HPDE6-E6E7 (cell line): Measurements from ENCODE around the gene ZRANB1.
A peak's percentile ranks its signal among the peaks of the same experiment; 100 is the strongest.

Source experiments
- DNase-seq: peaks from one replicate; pipeline ENCODE4 v3.0.0; 2011; ENCODE audit warnings: missing footprints; ENCODE audit errors: extremely low spot score

Gene ZRANB1

DNA sequence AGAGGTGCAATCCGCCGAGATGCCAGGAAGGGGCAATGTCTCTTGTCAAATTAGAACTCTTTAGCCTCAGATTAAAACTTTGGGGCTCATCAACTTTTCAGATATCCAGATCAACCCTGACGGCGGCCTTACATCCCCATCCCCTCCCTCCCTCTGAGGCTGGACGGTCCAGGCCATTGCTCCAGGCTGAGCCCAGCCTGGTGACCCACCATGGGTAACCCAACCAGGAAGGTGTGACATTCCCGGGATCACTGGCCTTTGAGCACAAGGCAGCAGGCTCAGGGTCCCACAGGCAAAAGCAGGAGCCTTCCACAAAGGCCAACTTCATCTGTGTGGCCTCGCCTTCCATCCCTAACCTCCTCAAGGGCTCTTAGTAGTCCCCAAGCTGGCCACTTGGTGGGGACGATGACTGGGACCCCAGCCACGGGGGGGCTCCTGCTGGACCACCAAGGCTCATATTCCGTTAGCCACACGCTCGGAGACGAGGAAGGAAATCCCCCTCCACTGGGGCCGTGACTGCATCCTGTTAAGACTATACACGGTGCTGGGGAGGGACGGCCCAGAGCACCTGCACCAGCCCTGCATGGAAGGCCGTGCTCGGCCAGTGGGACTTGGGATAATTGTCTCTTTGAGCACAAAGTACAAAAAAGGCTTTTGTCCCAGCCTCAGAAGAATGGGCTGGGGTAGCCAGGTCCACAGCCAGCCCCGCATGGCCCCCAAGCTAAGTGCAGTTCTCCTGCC, 62.8 kb downstream of the ZRANB1 start:
- no peak for DNase-seq

DNA sequence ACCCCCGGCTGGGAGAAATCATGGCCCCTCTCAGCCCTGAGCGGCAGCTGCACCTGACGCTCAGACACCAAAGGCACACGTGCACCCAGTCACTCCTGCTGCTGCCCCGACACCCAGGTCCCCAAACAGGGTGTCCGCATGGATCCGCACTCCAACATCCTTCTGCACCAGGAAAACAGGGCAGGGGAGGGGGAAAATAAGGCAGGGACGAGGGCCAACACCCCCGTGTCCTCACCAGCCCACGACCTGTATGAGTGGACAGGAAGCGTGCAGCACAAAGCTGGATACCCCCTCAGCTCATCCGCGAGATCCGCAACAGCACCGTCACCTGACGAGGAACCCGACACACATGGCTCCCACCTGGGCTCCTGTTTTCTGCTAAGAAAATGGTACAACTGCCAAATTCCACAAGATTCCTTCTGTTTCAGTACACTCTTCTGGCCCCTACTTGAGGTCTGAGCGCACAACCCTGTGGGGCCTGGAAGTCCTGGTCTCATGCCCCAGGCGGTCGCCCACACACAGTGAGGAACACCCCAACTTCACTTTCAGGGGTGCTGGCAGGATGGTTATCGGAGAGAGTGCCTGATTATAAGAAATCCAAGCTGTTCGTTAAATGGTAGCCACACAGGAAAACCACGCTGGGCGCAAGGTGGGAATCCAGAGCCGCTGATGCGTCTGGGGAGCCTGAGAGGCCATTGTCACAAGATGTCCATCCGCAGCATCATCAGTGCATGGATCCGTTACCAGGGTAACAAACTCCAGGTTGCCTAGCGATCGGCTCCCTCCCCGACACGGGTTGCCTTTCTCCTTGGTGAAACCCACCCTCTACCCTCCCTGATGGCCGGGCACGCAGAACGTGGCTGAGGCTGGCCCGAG, 63.6 kb downstream of the ZRANB1 start:
- DNase-seq = no peak

DNA sequence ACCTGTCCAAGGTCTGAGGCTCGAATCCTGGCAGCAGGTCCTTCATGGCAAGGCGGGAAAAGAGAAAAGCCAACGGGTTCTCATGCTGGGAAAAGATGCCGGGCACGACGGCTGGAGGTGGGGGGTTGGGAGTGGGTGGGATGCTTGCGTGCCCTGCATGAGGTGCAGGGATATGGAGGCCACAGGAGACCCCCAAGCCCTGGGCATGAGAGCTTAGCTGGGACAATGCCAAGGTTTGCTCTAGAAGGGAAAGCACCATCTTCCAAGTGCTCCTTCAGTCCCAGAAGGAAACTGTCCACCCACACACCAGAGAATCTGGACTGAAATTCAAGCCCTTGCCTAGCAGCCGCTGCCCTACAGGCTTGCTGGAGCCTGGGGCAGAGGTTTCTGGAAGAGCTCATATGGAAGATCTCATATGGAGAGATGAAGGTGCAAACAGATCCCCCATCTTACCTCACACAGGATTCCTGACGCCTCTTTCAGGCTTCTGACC, 64.3 kb downstream of the ZRANB1 start:
- no peak for DNase-seq

DNA sequence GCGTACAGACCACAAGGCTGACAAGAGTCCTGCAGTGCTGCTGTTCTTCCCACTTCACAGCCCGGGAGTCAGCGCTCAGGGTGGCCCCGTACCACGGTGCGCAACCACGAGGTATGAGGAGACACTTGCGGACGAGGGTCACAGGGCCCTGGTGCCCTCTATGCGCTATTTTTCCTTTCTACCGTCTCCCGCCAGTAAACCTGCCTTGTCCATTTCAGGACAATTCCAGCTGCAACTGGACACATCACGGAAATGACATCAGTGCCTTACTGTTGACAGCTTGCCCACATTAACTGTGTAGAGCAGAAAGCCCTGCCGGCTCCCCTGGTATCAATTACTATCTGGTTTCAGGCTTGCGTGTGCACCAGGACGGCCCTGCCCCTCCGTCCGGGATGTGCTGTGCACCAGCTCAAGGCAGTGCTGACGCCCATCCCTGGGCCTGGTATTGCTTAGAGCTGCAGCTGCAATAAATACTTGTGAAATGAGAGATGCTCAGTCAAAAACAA, 65.1 kb downstream of the ZRANB1 start:
- no peak for DNase-seq

DNA sequence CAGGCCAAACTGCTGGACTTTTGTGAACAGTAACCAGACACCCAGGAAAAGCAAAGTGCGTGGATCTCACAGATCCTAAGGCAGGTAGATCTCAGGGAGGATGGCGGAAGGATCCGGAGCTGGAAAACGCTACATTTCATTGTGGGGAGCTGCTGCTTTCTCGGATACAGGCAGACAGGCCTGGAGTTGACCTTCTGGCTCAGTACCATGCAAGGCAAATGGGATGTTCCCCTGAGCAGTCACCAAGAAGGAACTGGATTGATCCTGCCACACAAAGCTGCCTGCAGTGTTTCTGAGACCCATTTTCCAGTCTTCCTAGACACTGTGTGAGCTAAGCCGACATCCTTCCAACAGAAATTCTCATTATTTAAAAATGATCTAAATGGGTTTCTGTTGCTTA, 65.5 kb downstream of the ZRANB1 start:
- no peak for DNase-seq

DNA sequence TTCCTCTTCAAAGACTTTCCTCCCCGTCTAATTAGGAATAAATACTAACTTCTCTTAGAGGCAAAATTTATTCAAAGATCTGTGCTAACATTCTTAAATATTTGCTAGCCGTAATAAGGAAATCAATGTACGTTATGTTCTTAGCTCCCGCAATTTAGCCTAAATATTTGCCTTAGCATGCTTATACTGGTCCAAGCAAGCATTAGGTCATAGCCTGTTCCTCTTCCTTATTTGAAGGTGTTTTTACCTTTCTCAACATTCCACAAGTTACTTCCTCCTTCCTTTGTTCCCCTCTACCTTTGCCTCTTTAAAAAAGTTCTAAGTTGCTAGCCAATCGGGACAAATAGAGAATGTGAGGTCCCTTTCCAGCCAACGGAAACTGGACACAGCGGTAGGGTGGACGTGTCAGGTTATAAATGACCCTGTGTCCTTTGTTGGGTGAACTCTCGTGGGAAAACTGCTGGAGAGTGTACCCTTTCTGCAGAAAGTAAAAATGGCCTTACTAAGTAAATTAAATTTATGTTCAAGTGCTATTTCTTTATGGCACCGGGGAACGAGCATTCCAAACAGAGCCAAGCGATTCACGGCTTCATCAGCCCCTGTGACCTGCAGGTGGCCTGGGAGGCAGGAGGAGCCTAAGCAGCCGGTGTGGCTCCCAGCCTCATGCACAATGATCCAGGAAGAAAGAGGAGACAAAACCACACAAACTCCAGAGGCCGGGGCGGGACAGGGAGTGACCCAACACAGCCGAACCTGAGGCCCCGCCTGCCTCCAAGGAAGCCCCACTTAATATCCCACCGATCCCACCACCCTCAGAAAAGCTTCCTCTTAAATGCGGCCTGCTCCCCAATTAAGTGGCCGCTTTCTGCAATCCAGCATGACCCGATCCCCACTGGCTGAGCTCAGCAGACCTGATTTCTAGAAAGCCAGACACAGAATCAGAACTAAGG, 67.0 kb downstream of the ZRANB1 start:
- peak; percentile 23 for DNase-seq

DNA sequence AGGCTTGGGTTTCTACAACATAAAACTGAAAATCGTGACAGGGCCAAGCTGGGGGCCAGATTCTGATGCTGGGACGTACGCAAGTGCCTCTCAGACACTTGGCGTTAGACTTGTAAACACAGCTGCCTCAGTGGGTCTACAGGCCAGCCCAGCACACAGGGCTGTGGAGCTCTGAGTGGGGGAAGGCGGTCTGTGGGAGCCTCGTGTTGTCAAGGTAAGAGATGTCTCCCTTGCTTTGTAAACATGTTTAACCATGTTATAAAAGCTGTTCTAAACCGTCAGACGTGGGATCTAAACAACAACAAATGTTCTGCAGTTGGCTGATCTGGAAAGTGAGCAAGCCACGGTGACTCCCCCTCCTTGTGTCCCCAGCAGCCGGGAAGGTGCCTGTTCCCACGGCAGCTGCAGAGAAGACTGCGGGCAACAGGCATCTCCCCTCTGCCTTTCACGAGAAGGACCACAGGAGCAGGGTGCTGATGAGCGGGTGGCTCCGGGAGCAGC, 67.8 kb downstream of the ZRANB1 start:
- DNase-seq = no peak

DNA sequence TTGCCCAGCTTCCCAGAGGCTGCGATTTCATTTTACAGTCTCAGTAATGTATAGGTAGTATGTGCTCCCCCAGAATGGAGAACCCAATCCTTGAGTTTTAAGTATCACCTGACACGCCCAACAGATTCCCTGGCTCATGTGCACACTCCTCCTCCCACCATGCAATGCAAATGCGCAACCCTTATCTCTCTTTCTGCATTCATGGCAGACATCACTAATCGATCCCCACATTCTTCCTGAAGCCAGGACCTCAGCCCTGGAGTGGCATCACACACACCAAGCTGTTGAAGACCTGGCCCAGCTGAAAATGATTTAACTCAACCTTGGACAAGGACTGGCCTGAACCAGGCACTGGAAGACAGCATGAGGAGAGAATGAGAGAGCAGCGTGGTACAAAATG, 68.4 kb downstream of the ZRANB1 start:
- no peak for DNase-seq

DNA sequence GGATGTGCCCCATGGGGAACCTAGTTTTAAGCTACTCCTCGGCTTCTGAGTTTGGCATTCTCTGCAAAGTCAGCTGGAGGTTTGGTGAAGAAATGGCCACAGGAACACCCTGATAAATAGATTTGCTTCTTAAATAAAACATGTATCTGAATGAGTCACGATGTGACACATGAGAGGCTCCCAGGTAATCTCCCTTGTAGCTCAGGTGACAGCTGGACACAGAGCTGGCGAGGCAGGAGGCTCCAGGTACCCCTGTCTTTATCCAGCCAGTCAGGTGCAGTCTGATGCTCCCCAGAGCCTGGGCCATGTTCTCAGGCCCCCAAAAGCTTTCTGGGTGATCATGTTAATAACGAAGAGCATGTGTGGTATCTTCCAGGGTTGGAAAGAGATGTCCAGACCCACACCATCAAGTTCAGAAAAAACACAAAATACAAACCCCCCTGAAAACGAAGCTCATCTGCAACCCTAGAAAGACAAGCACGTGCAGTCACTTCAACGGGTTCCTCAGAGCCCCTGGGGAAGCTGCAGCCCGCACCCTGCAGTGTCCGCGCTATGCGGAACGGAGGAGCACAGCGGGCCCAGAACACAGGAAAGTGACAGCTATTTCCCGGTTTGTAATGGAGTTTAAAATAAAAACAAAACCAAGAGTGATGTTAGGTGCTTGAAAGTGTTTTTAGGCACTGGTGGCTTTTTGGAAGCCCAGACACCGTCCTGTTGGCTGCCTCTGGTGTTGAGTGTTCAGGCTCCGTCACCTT, 69.4 kb downstream of the ZRANB1 start:
- DNase-seq = peak; percentile 39

DNA sequence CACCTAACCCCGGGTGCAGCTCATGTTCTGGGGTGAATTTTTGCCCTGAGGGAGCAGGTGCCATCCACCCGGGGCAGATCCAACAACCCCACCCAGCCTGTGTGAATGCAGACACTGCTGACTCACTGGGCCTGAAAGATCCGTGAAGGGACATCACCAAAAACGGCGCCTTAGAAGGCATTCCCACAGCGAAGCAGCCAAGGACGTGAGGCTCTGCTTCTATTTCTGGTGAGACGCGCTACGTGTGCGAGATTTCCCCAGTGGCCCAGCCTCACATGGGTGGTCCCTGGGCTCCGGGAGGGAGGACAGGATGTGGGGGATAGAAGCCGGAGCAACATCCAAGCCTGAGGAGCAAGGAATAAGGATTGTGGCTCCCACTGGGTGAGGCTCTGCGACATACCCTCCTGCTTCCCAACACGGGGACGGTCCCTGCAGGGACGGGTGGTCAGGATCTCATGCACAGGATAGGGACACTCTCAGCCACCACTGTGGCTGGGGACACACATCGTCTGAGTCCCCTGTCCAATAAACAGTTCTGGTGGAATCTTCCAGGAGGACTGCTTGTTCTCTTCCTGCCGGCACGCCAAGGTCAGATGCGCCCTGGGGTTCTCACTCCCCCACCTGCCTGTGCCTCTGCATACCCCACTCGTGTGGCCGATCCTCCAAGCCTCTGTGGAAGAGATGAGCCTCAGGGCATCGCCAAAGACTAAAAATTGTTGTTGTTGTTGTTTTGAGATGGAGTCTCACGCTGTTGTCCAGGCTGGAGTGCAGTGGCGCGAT, 70.2 kb downstream of the ZRANB1 start:
- DNase-seq = peak; percentile 19

DNA sequence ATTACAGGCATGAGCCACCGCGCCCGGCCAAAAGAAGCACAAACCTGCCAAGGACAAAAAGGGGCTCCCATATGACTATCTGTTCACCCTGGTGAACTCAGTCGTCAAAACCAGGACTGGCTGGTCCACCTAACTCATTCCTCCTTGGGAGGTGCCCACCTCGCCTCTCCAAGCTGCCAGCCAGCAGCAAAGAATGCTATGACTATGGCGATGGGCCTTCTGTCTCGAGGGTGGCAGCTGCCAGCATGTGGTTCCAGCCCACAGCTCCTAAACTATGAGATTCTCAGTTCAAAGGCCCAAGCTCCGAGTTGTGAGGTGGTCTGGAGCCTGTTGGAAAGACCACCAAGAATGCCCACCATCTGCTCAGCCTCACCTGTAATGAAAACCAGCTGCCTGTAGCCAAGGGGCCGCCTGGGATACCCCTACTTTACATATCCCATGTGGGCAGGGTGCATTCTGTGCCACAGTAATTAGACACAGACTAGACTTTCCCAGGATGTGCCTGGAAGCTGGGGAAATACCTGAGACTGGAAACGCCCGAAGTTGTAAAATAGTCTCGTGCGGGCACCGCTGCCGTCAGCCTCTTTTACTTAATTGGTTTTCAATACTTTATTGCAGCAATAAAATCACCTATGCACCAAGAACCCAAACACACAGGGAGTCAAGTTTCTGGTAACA, 71.1 kb downstream of the ZRANB1 start:
- DNase-seq = no peak

DNA sequence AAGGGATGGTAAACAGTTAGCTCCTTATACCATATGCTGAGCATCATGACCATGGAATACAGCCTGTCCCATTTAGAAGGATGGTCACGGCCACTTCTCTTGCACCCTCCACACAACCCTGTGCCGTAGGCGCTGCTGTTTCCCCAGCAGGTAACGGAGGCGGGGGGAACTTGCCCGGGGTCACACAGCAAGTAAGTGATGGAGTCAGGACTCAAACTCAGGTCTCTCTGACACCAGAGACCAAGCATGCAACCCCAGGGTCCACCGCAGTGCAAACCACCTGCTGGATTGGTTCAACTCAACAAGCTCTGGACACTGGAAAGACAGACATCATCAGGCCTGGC, 71.6 kb downstream of the ZRANB1 start:
- DNase-seq = no peak

DNA sequence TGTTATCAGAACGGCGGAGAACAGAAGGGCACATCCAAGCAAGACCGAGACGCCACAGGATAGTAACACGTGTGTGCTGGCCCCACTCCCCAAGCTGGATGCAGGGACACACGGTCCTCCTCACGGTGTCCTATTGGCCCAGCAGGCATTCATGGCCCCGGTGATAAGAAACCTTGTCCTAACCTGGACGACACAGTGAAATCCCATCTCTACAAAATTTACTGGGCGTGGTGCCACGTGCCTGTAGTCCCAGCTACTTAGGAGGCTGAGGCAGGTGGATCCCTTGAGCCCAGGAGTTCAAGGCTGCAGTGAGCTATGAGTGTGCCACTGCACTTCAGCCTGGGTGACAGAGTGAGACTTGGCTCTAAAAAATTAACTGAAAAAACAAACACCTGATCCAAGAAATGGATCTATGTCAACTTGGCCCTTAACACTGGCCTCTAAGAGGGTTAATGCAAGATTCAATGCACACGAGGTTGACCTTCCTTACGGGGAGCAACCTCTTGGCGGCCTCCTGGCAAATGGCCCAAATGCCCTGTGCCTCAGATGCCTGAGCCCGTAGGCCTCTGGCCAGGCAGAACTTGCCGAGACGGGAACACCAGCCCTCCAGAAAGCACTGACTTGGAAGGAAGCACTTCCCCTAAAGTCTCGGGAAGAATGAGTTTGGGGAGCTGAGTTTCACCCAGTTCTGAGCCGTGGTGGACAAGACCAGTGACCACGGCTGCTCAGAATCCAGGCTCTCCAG, 72.3 kb downstream of the ZRANB1 start:
- DNase-seq = no peak

DNA sequence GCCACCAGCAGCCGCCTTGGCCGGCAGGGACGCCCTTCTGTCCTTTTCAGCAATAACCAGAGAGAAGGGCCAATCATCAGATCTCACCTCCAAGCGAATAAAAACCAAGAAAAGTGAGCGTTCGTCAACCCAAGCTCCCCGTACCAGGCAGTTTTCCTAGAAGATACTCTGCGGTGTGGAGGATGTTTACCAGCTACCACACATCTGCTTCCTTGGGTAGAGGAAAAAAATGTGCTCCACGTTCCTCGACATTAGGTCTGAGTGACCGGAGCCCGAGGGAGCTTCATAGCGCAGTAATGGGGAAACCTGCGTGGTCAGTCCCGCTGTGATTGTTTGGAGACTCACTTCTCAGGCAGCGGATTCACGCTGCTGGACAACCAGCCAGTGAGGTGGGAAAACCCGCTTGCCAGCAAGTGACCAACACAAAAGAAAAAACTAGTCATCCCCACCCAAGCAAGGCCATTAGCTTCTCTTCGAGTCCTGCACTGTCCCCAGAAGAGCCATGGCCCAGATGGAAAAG, 73.0 kb downstream of the ZRANB1 start:
- DNase-seq = no peak

DNA sequence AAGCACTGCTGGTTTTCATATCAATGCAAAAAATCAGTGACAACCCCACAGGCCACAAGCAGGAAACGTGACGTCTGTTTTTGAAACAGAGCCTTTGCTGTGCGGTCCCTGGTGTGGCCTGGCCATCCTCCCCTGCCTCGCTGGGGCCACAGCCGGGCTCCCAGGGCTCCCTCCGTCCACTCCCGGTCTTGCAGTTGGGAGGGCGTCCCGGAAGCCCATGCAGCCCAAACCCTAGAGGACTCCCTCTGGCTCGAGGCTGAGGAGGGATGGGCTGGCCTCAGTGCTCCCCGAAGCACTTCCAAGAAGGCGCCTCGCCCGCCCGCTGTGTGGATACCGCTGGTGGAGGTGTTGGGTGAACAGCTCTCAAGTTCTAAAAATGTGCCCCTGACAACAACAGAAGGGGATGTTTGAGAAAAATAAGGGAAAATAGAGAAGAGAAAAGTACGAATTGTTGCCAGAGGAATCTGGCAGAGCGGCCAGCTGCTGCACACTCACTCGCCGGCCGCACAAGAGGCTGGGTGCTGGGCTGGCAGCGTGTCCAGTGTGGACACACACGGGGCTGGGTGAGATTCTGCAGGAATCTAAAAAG, 73.5 kb downstream of the ZRANB1 start:
- no peak for DNase-seq

DNA sequence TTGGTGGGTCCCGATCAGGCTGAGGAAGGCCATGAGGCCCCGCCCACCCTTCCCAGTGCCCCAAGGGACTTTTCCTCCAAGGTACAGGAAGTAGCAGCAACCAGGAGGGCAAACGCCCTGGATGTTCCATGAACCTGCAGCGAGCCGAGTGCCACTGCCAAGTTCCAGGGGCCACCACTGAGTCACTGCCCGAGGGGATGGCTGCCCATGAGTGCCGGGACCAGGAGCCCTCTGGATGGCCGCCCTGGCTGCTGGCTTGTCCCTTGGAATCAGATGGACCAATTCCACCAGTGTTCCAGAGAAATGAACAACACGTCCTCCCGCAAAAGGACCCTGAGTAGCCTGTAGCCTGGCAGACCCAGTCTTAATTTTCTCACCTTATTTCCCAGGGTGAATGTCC, 74.2 kb downstream of the ZRANB1 start:
- DNase-seq = no peak

DNA sequence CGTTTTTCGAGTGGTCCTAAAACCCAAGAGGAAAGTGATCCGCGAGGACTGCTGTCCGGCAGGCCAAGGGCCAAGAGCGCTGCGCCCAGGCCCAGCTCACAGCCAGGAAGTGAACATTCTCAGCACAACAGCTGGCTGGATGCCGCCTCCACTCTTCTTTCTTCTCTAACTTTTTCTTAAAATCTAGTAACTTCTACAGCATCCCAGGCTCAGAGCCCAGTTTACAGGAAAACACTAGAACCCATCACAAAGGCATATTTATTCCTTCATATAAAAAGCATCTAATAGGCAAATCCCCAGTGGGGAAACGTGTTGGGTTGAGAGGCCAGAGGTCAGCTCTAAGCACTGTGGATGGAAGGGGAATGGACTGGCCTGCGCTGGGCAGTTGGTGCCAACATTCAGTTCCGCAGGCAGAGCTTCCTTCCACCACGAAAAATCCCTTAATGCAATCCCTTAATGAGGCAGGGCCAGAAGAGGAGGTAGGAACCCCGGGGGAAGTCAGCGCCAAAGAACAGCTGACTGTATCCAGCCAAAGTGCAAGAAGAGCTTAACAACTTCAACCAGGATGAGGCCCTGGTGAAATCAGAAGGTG, 74.8 kb downstream of the ZRANB1 start:
- DNase-seq = no peak
